Tibial artery (tissue), 4 donors: Measurements from ENCODE around the gene TLCD4.

ENCODE experiments used
- DNase-seq, 2 donors: peaks; one replicate each; pipeline ENCODE4 v3.0.0-alpha.2; 2019
- H3K27ac ChIP-seq, 2 donors: fragments of 200-600 bp; sonication (generic) in 1 of 2; 1 replicate in 1 of 2; 2 replicates in 1 of 2; pipeline ENCODE4 v1.5.1; 2018 to 2019; ENCODE audit warnings: mild to moderate bottlenecking in 1 of 2
- H3K27me3 ChIP-seq, 2 donors: fragments of 200-600 bp; sonication (generic) in 1 of 2; one replicate each; pipeline versions ENCODE4 v1.5.1 to v1.6.0; 2016 to 2019
- H3K36me3 ChIP-seq, 3 donors: fragments of 200-600 bp; sonication (generic) in 2 of 3; one replicate each; pipeline ENCODE4 v1.5.1; 2016 to 2019; ENCODE audit warnings: mild to moderate bottlenecking in 2 of 3
- H3K4me1 ChIP-seq, 4 donors: fragments of 200-600 bp; sonication (generic) in 2 of 4; 1 replicate in 3 of 4; 2 replicates in 1 of 4; pipeline ENCODE4 v1.5.1; 2016 to 2019
- H3K4me3 ChIP-seq, 2 donors: fragments of 200-600 bp; sonication (generic) in 1 of 2; 1 replicate in 1 of 2; 2 replicates in 1 of 2; pipeline ENCODE4 v1.5.1; 2018 to 2019; ENCODE audit warnings: mild to moderate bottlenecking in 2 of 2
- H3K9me3 ChIP-seq, 3 donors: fragments of 200-600 bp; sonication (generic) in 1 of 3; one replicate each; pipeline ENCODE4 v1.5.1; 2016 to 2019
- CTCF ChIP-seq, 2 experiments: fragments of 200-600 bp in 1 of 2; fragments of 450-650 bp in 1 of 2; IDR thresholded peaks; one replicate each; pipeline ENCODE4 v1.5.1; 2017 to 2019; ENCODE audit warnings: antibody characterized with exemption in 2 of 2, mild to moderate bottlenecking in 1 of 2, moderate library complexity in 1 of 2
- intact Hi-C: fragments of 100-400 bp; cut with DNase I; formaldehyde crosslinking; loops from one replicate; pipeline ENCODE4 v1.15.0; 2023; ENCODE audit warnings: low total_unique reads

Gene TLCD4

GRCh38 chr1:95132762-95133161, 15.6 kb downstream of the TLCD4 start:
- no peaks in the 10 kb centered on the region for H3K36me3 ChIP-seq
- H3K9me3 ChIP-seq = no peaks in the 10 kb centered on the region
- intact Hi-C loops = no loop called here
- H3K4me1 ChIP-seq = no peaks in the 10 kb centered on the region
- H3K4me3 ChIP-seq = no peak overlapping the region
- no peak for DNase-seq
- no peak overlapping the region for H3K27ac ChIP-seq
- no peak for TF ChIP-seq CTCF (IDR thresholded peaks at IDR 0.05)
- H3K27me3 ChIP-seq = no peaks in the 10 kb centered on the region

DNA sequence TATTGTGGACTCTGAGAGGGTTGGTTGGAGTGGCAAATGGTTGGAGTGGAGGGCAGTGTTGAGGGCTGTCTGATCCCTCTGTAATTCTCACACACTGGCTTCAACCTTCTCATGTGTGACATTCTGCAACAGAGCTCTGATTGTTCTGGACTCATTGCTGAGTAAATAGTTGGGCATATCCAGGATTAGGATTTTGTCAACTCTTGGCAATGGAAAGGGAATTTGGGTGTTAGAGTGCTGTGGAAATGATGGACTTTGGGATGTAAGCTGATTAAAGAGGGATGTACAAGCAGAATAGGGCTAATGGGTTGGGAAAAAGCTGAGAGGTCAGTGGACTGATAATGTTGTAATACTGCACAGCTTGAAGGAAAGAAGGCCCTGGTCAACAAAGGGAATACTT, 16.5 kb downstream of the TLCD4 start:
- intact Hi-C loops = no loop called here
- no peaks in the 10 kb centered on the region for H3K27me3 ChIP-seq
- no peaks in the 10 kb centered on the region for H3K9me3 ChIP-seq
- TF ChIP-seq CTCF (IDR thresholded peaks at IDR 0.05) = no peak
- no peaks in the 10 kb centered on the region for H3K4me1 ChIP-seq
- H3K4me3 ChIP-seq = no peak overlapping the region
- no peak for DNase-seq
- no peak overlapping the region for H3K27ac ChIP-seq
- H3K36me3 ChIP-seq = no peaks in the 10 kb centered on the region

DNA sequence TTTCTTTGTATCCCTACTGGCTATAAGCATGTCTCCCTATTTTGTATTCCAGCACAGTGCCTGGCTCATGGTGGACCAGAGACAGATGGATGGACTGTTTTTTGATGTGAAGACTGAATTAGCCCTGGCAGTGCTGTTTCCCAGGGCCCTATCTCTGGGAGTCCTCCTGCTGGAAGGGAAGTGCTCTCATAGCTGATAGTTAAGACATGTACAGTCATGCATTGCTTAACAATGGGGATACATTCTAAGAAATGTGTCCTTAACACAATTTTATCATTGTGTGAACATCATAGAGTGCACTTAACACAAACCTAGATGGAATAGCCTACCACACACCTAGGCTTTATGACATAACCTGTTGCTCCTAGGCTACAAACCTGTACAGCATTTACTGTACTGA, 21.1 kb downstream of the TLCD4 start:
- no peak overlapping the region for H3K4me3 ChIP-seq
- H3K4me1 ChIP-seq = no peaks in the 10 kb centered on the region
- no peak overlapping the region for H3K27ac ChIP-seq
- intact Hi-C loops = no loop called here
- no peak for TF ChIP-seq CTCF (IDR thresholded peaks at IDR 0.05)
- H3K36me3 ChIP-seq = no peaks in the 10 kb centered on the region
- DNase-seq = no peak
- H3K27me3 ChIP-seq = no peaks in the 10 kb centered on the region
- H3K9me3 ChIP-seq = no peaks in the 10 kb centered on the region

- intact Hi-C loops = no loop called here
- H3K4me3 ChIP-seq = no peak overlapping the region
- no peaks in the 10 kb centered on the region for H3K36me3 ChIP-seq
- DNase-seq = no peak
- H3K9me3 ChIP-seq = no peaks in the 10 kb centered on the region
- TF ChIP-seq CTCF (IDR thresholded peaks at IDR 0.05) = no peak
- H3K27ac ChIP-seq = no peak overlapping the region
- no peaks in the 10 kb centered on the region for H3K4me1 ChIP-seq
- no peaks in the 10 kb centered on the region for H3K27me3 ChIP-seq
Observed at GRCh38 chr1:95139039-95139438, 21.9 kb downstream of the TLCD4 start.

GRCh38 chr1:95140791-95141190, 23.6 kb downstream of the TLCD4 start:
- TF ChIP-seq CTCF (IDR thresholded peaks at IDR 0.05) = no peak
- Histone ChIP-seq H3K27me3 (no peaks in the 10 kb centered on the region), H3K36me3 (peaks cover 0 to 6% (median 0%) of the 10 kb centered on the region in 3 donors), H3K4me1 (no peaks in the 10 kb centered on the region), H3K9me3 (no peaks in the 10 kb centered on the region), H3K27ac (no peak overlapping the region), H3K4me3 (no peak overlapping the region)
- DNase-seq = no peak
- intact Hi-C loops = no loop called here

DNA sequence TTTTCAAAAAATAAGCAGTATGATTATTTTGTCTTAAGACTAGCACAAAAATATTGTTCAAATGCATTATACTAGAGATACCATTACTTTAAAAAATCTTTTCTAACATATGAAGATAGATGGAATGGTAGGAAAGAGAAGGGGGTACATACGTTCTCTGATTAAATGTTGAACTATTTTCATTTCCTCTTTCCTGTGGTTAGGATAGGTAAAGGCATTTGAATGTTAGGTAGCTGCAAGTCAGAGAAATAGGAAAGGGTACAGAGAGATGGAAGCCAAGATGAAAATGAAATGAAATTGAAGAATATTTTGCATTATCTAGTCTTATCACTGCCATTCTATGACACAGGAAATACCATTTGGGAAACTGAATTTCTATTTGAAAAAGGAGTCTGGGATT, 28.3 kb downstream of the TLCD4 start:
- H3K36me3 ChIP-seq = peaks cover 0 to 6% (median 0%) of the 10 kb centered on the region in 3 donors

More for the DNA sequence above, 28.3 kb downstream of the TLCD4 start:
- no peak for TF ChIP-seq CTCF (IDR thresholded peaks at IDR 0.05)
- intact Hi-C loops = no loop called here
- Histone ChIP-seq H3K27ac (no peak overlapping the region), H3K27me3 (no peaks in the 10 kb centered on the region), H3K9me3 (no peaks in the 10 kb centered on the region), H3K4me1 (no peaks in the 10 kb centered on the region), H3K4me3 (no peak overlapping the region)
- no peak for DNase-seq
